Uterus (tissue), 2 donors: ENCODE data around the gene TEPSIN.

Experiments used
- POLR2A ChIP-seq, 2 donors: fragments of 450-650 bp; IDR thresholded peaks; one replicate each; pipeline ENCODE4 v1.6.1; 2016; ENCODE audit warnings: antibody characterized with exemption in 2 of 2, mild to moderate bottlenecking in 1 of 2, moderate library complexity in 1 of 2
- TF ChIP-seq, protein P1 (sequence below), 4 experiments: fragments of 200-600 bp in 2 of 4; fragments of 450-650 bp in 2 of 4; sonication (generic) in 2 of 4; IDR thresholded peaks; one replicate each; pipeline ENCODE4 v1.5.1; 2016 to 2019; ENCODE audit warnings: antibody characterized with exemption in 4 of 4, mild to moderate bottlenecking in 2 of 4, moderate library complexity in 1 of 4

DNA sequence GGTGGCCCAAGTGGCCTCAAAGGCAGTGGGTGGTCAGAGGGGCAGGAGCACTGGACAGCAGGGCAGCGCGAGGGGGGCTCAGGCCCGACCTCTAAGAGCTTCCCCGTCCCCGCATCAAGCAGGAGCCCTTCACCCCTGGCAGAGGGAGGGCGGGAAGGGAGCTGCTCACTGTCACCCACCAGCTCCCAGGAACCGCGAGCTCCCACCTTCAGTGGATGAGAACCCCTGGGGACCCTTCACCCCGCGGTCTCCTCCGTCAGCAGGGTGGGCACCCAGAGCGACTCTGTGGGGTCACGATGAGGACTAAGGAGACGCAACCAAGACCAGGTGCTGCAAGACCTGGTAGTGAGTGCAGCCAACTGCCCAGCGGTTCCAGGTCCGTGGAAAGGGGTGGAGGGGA is 29.7 kb downstream of the TEPSIN start:
- TF ChIP-seq POLR2A (IDR thresholded peaks at IDR 0.05): no peak
- TF ChIP-seq, protein P1, sequence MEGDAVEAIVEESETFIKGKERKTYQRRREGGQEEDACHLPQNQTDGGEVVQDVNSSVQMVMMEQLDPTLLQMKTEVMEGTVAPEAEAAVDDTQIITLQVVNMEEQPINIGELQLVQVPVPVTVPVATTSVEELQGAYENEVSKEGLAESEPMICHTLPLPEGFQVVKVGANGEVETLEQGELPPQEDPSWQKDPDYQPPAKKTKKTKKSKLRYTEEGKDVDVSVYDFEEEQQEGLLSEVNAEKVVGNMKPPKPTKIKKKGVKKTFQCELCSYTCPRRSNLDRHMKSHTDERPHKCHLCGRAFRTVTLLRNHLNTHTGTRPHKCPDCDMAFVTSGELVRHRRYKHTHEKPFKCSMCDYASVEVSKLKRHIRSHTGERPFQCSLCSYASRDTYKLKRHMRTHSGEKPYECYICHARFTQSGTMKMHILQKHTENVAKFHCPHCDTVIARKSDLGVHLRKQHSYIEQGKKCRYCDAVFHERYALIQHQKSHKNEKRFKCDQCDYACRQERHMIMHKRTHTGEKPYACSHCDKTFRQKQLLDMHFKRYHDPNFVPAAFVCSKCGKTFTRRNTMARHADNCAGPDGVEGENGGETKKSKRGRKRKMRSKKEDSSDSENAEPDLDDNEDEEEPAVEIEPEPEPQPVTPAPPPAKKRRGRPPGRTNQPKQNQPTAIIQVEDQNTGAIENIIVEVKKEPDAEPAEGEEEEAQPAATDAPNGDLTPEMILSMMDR (IDR thresholded peaks at IDR 0.05): no peak
